Stimulated activated naive CD4-positive, alpha-beta T cell treated with Interleukin-2 at 50 U/mL for 16 hours (primary cell): ENCODE results near the gene SULT2B1.

Experiments used
- DNase-seq: peaks from one replicate; lab custom pipeline; 2025; lab: John Stamatoyannopoulos, UW

SULT2B1 gene

GRCh38 chr19:48634424-48635262, 82.7 kb downstream of the SULT2B1 start:
- DNase-seq = peak; percentile 90

DNA sequence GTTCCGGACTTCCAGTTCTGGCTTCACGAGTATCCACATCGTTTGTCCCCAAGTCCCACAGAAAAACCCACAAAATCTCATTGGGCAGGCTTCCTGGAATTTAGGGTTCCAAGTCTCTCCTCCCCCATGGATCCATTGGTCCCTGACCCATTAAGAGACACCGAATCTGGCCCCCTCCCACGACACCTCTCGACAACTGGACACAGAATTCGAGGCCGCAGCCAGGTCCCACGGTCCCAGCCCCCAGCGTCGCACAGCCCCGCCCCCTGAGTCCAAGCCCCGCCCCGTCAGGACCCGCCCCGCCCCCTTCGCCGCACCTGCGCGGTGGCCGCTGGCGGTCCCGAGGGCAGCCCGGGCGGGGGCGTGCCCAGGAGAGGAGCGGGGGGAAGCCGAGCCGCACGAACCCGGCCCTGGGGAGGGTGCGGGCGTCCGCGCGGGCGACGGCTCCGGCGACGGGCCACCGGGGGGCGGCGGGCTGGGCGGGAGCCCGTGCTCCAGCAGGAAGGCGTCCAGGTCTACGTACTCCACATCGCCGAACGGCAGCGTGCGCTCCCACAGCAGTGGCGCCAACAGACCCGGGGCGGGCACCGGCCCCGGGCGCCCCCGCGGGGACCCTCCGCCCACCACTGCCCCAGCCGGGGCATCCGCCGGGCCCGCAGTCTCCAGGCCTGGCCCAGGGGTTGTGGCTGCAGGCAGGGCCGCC, 83.4 kb downstream of the SULT2B1 start:
- DNase-seq = peak; percentile 66

GRCh38 chr19:48635966-48636858, 84.2 kb downstream of the SULT2B1 start:
- DNase-seq = no peak

- DNase-seq = no peak
These were observed 85.0 kb downstream of the SULT2B1 start, which contains the start of gene DBP for GRCh38 chr19:48636859-48637448. TSS of gene DBP (minus strand) at chr19:48637379. CDS start at chr19:48636994, 385 bp downstream.

DNA sequence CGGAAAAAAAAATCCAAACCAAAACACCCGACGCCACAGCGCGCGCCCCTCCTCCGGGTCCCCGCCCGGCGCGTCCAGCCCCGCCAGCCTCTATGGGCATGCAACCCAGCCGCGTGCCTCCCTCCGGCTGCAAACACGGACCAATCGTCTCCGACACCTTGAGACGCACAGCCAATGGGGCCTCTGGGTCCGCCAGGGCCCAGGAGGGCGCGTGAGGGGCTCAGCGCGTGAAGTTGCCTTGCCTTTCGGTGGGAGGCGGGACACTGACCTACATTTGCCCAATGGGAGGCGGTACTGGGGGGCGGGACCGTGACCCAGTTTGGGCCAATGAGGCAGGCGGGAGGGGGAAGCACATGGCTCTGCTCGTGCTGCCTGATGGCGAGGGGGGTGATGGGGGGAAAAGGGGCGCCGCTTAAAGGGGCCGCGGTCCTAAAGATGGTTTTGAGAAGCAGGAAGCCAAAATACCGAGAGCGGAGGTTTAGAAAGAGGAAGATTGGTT, 85.5 kb downstream of the SULT2B1 start:
- peak; percentile 99 for DNase-seq

- peak; percentile 81 for DNase-seq
These were observed 86.2 kb downstream of the SULT2B1 start for GRCh38 chr19:48637948-48638830.

DNA sequence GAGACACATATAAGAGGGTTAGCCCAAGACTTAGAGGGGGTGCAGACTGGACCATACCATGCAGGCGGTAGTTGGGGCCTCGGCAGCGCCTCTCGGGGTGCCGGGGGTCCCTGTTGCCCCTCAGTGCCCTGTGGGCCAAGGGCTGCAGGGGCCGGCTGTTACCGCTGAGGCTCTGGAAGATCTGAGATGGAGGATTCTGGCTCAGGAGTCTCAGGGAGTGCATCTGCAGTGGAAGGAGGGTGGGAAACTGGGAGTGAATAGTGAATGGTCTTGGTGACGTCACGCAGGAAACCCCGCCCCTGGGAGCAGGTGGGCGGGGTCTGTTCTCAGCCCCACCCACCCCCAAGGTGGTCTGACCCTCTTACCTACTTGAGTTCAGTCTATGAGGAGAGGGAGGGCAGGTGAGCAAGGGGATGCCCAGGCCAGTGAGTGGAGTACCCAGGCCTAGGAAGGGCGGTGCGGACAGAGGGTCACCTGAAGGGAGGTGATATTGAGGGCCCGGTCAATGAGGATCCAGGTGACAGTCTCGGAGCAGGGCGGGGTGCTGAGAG, 86.9 kb downstream of the SULT2B1 start:
- DNase-seq = no peak

DNA sequence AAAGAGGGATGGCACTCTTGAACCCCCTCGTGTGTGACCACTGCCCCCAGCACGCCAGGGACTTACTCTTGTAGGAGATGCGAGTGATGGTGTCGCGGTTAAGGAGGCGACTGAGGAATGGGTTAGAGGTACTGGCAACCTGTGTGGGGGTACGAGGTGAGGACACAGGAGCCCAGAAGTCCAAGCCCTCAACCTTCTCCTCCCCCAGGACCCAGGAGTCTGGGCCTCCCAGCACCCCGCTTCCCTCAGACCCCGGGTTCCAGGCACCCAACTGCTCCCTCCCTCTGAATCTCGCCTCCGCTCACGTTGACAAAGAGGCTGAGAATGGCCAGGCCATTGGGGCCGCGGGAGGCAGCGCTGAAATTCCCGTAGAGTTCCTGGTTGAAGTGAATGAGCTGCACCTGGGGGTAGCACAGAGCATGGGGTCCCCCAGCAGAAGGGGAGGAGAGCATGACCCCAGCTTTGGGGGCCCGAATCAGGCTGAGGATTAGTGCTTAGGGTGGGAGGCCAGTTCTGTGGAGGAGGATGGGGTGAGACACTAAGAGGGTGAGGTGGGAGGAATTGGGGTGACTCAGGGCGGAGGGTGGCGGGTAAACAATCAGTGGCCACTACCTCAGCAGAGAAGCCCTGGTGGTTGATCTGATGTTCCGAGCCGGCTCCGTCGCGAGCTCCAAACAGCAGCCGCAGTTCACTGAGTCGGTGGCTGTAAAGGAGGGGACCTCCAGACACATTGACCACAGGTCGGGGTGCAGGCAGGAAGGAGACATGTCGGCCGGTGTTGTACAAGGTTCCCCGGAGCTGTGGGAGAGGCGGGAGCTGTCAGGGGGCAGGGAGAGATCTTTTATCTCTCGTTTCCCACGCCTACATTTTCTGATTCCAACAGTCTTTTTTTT, 87.8 kb downstream of the SULT2B1 start:
- DNase-seq = no peak

DNA sequence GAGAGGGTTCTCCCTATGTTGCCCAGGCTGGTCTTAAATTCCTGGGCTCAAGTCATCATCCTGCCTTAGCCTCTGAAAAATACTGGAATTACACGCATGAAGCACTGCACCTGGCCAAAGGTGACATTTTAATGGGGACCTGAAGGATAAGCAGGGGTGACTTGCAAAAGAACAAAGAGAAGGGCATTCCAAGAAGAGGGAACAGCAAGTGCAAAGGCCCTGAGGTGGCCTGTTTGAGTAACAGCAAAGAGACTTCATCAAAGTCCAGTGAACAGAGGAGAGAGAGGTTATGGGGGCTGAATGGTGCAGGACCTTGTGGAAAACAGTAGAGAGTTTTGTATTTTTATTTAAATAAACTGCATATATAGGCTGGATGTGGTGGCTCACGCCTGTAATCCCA, 89.9 kb downstream of the SULT2B1 start:
- no peak for DNase-seq

GRCh38 chr19:48642862-48643261, 90.9 kb downstream of the SULT2B1 start:
- DNase-seq = no peak

GRCh38 chr19:48644355-48644754, 92.4 kb downstream of the SULT2B1 start:
- no peak for DNase-seq

- DNase-seq = peak; percentile 65
These were observed 93.1 kb downstream of the SULT2B1 start for GRCh38 chr19:48644839-48645619.

DNA sequence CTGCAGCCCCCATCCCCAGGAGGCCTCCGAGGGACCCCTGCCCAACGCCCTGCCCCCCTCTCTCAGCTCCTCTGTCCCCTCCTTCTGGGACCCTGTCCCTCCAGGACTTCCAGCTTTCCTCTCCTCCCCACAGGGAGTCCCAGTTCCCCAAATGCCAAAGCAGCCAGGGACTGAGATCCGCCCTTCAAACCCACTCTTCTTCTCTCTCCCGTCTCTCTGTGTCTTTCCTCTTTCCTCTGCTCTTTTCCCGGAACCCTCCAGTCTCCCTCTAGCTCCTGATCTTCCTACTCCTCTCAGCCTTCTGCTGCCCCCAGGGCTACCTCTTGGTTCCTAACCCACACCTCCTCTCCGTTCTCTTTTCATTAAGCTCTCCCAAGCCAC, 93.6 kb downstream of the SULT2B1 start:
- no peak for DNase-seq

- peak; percentile 89 for DNase-seq
These were observed 94.2 kb downstream of the SULT2B1 start, which contains the start of gene CA11 for GRCh38 chr19:48646001-48646721. TSS of gene CA11 (minus strand) at chr19:48646187. CDS start at chr19:48645632, 555 bp downstream.

- DNase-seq = no peak
These were observed 94.8 kb downstream of the SULT2B1 start for GRCh38 chr19:48646722-48647216.

GRCh38 chr19:48648134-48648533, 96.2 kb downstream of the SULT2B1 start:
- DNase-seq = no peak
